SHP77 (cell line): ENCODE measurements around the gene C1orf210.

Source experiments
- DNase-seq, 2 experiments: peaks; one replicate each; lab custom pipeline; 2025; lab: John Stamatoyannopoulos, UW

Gene C1orf210

DNA sequence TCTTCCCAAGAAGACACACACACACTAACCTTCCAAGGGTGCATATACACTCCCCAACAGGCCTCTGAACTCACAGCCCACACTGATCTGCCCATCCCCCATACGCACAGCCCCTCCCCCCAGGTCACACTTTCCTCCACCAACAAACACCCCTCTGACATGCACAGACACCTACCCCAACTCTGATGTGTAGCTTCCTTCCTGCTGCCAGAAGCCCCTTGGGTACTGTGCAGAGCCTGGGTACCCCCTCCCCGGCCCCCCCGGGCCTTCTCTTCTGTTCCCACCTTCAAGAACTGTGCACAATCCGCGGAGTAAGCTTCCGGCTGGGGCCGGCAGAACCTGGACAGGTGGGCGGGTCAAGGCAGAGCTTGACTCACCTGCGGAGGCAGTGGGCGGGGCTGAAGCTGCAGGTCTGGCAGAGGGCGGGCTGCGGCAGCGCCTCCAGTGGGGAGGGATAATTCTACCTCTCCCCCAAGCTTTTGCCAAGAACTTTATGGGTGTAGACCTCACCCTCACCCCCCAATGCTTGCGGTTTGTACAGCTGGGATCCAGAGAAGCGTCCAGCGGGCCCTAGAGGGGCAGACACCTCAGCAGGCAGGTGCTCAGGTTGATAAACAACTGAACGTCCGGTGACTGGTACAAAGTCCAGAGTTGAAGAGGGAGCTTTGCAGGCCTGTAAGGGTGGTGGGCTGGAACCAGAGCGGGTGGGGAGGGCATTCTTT lies at the start of gene C1orf210:
TSS of gene C1orf210 (minus strand) at position 313 of the 722 bp plus-strand sequence. CDS start 2,311 bp downstream, outside the sequence.
- DNase-seq: no peak

DNA sequence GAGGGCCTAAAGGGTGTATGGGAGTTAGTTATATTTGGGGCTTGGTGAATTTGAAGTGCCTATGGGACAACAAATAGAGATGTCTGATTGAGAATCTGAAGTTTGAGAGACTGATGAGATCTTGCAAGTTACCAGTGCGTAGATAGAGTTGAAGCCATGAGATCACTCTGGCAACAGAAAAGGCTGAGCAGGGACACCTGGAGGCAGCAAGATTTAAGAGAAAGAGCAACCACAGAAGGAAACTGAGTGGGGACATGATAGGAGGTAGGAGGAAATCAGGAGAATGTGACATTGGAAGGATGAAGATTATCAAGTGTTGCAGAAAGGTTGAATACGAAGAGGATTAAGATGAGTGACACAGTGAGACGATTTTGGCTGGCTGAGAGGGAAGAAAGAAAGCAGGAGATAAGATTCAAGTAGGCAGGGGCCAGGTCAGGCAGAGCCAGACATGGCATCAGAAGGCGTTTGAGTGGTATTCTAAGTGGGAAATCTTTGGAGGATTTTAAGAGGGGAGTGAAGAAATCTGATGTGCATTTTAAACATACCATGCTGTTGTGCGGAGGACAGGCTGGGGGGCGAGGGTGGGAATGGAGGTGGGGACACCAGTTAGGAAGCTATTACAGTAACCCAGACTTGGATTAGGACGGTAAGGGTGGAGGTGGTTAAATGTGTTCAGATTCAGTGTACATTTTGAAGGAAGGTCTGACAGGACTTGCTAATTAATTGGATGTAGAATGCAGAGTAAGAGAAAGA lies 49.2 kb upstream of the C1orf210 start:
- DNase-seq: no peak

DNA sequence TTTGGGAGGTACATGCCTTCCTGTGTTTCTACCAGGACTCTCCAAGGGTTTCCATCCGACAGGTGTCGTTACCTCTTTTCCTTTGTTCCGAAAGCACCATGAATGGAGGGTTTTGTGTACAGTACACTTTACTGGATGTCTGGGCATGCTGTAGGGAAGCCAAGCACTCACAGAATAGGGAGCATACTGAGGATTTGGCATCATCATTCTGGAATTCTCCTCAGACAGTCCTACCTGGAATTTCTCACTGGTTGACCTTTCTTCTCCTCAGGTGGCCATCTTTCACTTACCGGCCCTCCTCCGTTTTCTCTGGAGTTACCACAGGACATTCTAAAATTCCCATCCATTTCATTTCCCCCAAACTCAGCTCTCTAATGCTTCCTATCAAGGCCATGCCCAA lies 46.3 kb upstream of the C1orf210 start:
- DNase-seq: no peak

DNA sequence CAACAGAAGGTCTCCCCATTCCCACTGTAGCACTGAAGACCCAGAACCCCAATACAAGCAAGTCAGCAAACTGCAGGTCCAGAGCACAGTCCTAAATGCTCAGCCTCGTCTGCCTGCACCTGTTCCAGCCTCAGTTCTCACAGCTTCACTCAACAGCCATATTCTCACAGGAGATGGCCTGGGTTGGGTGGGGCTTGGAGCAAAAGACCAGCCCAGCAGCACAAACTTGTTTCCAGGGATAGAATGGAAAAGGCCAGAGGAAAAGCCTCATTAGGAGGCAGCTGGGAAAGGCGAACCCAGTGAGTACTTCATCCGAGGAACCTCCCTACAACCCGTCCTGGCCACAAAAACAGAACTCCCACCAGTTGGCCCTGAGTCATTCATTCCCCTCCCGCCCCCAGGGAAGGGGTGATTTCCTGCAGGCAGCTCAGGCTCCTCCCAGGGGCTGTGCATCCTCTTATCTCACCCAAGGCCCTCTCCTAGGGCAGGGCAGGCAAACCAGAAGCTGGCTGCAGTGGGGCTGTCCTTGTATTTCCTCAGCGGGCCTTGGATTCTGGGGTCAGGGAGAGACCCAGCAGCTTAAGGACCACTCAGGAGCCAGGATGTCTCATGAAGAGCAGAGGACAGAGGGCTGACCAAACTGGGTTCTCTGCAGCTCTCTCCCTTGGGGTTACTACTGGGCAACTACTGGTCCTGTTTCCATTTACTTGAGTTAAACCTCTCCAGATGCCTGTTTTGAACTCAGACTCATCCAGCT lies 44.8 kb upstream of the C1orf210 start:
- DNase-seq: no peak

DNA sequence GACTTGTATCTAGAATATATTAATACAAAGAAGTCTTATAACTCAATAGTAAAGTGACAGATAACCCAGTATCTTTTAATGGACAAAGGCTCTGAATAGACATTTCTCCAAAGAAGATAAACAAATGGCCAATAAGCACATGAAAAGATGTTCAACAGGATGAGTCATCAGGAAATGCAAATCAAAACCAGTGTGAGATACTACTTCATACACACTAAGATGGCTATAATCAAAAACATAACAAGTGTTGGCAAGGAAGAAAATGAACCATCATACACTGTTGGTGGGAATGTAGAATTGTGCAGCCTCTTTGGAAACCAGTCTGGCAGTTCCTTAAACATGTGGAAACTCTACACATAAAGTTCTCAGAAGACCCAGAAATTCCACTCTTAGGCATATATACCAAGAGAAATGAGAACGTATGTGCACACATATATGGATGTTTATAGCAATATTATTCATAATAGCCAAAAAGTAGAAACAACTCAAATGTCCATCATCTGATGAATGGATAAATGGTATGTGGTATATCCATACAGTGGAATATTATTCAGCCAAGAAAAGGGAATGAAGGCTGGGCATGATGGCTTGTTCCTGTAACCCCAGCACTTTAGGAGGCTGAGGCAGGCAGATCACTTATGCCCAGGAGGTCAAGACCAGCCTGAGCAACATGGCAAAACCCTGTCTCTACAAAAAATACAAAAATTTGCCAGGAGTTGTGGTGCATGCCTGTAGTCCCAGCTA lies 42.3 kb upstream of the C1orf210 start:
- no peak for DNase-seq

DNA sequence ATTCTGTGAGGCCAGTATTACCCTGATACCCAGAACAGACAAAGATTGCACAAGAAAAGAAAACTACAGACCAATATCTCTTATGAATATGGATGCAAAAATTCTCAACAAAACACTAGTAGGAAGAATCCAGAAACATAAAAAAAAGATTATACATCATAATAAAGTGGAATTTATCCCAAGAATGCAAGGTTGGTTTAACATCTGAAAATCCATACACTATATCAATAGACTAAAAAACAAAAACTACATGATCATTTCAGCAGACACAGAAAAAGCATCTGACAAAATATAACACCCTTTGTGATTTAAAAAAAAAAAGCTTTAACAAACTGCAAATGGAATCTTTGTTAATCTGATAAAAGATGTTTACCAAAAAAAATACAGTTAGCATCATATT lies 40.0 kb upstream of the C1orf210 start:
- DNase-seq: no peak

DNA sequence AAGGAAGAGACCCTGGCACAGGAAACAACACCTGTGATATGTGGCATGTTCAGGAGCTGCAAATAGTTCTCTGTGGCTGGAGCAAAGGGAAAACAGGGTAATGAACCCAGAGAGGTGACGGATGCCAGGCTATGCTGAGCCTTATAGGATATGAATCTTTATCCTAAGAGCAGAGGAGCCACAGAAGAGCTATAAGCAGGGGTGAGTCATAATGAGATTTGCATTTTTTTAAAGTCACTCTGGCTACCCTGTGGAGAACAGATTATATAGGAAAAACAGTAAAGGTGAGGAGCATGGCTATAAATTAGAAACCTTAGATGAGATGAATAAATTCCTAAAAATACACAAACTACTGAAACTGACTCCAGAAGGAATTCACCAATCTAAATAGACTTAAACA lies 39.4 kb upstream of the C1orf210 start:
- DNase-seq: no peak

DNA sequence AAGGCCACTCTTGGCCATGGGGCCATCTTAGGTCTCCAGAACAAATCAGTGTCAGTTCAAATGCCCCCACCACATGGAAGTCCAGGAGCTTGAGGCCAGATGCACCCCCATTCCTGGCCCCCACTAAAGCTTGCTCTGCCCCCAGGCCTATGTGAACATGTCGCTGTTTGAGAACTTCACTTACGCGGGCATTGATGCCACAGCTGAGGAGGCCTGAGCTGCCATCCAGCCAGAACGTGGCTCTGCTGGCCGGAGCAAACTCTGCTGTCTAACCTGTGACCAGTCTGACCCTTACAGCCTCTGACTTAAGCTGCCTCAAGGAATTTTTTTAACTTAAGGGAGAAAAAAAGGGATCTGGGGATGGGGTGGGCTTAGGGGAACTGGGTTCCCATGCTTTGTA lies 37.1 kb upstream of the C1orf210 start:
- no peak for DNase-seq

DNA sequence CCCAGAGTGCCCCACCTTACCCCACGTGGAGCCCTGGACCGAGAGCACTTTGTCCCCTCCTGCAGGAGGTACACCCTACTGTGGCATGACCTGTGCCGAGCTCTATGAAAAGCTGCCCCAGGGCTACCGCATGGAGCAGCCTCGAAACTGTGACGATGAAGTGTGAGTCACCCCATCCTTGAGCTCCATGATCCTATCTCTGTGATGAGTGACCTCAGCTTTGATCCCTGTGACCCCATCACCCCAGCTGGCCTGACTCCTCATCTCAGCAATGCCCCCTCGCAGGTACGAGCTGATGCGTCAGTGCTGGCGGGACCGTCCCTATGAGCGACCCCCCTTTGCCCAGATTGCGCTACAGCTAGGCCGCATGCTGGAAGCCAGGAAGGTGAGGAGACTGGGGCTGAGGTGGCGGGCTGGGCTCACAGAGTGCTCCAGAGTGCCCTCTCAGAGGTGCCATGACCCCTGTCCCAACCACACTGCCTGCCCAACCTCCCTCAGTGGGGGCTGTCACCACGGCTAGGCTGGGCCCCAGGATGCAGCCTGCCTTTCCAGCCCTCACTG lies 36.0 kb upstream of the C1orf210 start:
- no peak for DNase-seq

DNA sequence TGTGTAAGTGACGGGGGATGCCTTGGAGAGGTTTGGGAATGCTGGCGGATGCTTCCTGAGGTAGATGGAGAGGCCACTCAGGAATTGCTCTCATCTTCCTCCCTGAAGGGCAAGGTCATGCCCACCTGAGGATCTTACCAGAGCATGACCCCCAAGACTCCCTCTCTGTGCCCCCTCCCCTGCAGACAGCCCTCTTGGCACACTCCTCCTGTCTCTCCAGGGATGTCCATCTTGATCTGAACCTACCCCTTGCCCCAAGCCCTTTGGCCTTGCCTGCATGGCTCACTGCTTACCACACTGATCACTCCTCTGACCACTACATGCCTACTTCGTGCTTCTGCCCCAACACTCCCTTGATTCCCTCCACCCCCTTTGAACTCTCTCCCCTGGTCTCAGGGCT lies 34.4 kb upstream of the C1orf210 start:
- DNase-seq: no peak

DNA sequence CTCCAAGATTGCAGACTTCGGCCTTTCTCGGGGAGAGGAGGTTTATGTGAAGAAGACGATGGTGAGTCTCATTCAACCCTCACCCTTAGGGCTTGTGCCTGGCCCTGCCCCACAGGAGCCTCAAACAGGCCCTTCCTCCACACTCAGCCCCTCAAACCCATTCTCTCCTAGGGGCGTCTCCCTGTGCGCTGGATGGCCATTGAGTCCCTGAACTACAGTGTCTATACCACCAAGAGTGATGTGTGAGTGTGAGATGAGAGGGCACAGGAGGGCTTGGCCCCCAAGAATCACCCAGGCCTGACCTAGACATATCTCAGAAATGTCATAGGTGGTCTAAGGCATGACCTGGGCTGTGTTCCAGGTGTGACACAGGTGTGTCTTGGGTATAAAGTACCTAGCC lies 33.9 kb upstream of the C1orf210 start:
- DNase-seq: no peak

DNA sequence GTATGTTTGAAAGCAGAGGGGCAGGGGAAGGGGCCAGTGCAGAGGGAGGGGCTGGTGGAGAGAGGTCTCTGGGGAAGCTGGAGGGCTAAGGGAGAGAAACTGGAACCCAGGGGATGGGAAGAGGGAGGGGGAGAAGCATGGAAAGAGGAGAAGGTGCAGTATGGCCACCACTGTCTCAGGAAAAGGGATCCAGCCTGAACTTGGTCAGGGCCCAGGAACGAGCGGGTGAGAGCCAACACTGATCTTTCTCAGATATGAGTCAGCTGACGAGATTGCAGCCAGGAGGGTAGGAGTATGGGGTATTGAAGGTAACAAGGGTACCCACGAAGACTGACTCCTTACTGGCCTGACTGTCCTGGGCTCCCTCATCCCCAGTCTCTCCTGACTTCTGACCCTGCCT lies 33.5 kb upstream of the C1orf210 start:
- DNase-seq: no peak

DNA sequence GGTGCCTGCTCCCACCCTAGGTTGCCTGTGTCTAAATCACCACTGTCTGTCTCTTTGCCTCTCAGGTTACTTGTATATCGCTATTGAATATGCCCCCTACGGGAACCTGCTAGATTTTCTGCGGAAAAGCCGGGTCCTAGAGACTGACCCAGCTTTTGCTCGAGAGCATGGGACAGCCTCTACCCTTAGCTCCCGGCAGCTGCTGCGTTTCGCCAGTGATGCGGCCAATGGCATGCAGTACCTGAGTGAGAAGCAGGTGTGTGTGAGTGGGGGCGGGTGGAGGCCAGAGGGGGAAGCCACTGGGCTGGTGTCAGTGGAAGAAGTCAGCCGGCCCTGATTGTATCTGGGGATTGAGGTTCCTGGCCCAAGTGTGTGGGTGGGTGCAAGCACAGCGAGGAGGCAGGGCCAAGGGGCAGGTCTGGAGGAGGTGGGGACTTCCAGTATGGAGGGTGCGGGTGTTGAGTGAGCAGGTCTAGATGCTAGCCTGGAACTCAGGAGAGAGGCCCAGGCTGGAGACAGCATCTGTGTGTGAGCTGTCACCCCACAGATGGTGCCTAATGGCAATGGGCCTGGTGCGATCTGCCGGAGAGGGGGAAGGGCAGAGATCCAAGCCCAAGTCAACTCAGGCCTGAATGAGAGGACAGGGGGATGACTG lies 32.6 kb upstream of the C1orf210 start:
- DNase-seq: no peak

DNA sequence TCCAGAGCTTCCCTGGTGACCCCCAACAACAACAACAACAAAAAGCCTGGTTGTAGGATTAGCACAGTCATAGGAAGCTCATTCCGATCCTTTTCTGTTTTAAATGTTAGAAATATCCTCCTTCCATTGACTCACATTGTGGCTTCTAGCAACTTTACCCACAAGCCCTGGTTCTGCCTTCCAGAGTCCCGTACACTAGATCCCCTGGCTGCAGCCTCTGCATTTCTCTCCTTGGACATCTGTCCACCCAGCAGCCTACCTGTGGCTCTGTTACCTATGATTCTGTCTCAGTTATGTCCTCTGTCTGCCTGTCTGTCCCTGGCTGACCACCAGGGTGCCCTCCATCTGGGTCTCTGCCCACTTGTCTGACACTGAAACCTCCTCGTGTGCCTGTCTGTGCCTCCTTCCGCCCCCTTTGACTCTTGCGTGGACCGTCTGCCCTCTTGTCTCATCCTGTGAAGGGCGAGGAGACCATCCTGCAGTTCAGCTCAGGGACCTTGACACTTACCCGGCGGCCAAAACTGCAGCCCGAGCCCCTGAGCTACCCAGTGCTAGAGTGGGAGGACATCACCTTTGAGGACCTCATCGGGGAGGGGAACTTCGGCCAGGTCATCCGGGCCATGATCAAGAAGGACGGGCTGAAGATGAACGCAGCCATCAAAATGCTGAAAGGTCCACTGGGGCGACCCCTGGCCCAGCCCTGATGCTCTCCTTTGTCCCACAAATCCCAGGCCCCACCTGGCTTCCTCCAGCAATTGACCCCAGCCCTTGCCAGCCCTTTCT lies 31.5 kb upstream of the C1orf210 start:
- no peak for DNase-seq

DNA sequence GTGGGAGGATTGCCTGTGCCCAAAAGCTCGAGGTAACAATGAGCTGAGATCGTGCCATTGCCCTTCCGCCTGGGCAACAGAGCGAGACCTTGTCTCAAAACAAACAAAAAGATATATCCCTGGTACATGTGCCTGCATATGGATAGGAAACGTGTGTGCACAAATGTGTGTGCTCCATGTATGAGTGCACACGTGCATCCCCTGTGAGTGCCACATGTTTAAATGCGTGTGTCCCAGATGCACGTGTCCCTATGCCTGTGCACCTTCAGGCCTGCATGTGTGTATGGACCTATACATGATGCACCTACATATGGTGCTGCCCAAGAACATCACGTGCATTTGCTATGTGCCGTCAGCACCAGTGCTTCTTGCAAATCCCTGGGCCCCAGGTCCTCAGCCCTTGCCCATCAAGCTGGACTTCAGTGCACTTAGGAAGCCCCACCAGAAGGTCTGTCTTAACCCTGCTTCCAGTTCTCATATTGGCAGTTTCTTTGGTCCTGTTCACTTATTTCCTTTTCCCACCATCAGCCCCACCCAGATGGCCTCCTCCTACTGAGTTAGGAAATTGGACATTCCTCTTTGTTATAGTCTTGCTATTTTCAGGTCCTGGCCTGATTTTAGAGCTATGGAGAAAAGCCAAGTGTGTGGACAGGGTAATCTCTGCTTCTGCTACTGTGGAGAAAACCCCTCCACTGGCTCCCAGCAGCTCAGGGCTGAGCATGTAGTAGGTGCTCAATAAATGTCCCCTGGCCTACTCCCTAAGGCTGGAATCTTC lies 30.8 kb upstream of the C1orf210 start:
- DNase-seq: no peak

DNA sequence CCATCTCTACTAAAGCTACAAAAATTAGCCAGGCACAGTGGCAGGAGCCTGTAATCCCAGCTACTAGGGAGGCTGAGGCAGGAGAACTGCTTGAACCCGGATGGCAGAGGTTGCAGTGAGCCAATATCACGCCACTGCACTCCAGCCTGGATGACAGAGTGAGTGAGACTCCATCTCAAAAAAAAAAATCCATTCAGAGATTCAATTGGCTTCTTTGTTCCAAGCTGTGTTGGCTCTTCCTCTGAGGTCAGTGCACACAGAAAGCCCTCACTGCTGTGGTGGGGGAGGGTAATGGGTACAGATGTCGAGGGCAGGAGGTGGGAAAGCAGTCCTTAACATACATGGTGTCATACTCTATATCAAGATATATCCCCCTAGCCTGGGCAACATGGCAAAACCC lies 30.1 kb upstream of the C1orf210 start:
- no peak for DNase-seq

DNA sequence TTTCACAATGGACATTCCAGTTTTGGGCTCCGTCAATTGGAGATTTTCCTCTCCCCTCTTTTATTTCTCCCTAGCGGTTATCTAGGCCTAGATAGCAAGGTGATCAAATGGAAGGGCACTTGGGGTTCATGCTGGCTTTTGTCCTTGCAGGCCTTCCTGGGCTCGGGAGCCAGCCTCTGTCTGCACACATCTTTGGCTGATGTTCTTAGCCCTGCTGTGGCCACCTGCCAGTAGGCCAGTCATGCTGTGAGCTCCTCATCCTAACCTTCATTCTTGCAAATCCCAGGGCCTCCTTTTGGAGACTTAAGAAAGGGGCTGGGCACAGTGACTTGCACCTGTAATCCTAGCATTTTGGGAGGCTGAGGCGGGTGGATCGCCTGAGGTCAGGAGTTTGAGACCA lies 28.9 kb upstream of the C1orf210 start:
- DNase-seq: no peak

DNA sequence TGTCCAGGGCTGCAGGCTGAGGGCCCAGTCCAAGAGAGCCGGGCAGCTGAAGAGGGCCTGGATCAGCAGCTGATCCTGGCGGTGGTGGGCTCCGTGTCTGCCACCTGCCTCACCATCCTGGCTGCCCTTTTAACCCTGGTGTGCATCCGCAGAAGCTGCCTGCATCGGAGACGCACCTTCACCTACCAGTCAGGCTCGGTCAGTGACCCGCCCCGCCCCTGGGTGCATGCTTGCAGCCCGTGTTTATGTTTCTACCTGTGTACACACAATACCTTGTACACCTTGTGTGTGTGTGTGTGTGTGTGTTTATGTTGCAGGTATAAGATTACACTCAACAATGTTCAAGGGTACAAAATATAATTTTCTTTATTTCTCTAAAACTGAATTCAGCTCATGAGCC lies 28.4 kb upstream of the C1orf210 start:
- DNase-seq: no peak

DNA sequence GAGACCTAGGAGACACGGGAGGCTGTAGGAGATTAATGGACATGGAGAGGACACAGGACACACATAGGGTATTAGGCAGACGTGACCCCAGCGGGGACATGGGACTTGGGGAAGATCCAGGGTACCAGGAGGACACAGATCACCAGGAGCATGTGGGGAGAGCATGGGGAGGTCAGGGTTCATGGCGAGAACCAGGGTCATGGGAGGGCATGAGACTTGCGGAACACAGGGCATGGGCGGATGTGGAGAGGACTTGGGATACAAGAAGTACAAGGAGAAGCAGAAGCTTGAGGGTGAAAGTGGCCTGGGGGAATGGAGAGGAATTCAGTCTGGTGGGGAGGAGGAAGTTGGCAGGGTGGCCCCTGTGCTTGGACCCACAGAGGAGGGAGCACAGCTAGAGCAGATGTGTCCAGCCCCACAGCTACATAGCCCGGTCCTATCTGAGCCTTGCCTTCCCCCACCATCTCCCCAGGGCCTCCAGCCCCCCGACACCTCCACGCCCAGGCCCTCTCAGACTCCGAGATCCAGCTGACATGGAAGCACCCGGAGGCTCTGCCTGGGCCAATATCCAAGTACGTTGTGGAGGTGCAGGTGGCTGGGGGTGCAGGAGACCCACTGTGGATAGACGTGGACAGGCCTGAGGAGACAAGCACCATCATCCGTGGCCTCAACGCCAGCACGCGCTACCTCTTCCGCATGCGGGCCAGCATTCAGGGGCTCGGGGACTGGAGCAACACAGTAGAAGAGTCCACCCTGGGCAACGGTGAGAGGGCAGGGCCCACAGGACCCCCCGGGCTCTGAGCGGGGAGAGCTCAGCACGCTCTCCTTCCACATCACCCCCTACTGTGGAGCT lies 27.5 kb upstream of the C1orf210 start:
- no peak for DNase-seq
